ENCODE results near the gene ALDOC.

DNA sequence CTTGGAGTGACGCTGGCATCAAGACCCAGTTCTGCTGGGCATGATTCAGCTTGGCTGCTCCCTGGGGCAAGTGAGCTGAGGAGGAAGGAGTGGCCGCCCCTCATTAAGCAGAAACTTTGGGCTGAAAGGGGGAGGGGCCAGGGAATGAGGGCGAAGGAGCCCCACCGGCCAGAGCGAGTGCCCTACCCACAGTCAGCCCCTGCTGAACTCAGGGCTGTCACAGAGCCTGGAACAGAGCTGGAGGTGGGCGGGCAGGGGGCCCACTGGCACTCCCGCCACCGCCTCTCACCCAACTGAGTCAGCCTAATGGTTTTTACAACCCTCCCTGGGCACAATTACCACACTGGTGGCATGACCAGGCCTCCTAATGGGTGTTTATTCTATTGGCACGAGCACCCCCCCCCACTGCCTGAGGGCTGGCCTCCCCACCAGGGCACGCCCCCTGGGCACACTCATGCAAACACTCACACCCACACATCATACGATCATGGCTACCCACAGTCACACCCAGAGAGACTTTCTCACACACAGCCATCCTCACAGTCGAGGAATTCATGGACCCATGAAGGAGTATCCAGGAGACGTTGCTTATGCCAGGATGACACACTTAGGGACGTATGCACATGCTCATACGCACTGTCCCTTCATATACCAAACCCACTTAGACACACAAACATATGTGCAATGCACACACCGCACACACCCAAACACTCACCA lies 43.4 kb downstream of the ALDOC start:
- TF ChIP-seq SUZ12 (IDR thresholded peaks at IDR 0.05; ENCODE audit: extremely low read depth, insufficient read depth, insufficient read length) = no peak
- TF ChIP-seq ZNF274 (IDR thresholded peaks at IDR 0.05; ENCODE audit: low read depth, low read length) = no peak
- TF ChIP-seq YY1 (IDR thresholded peaks at IDR 0.05; ENCODE audit: insufficient read depth, insufficient read length) = no peak
